ENCODE measurements around the gene TMC5. TPM values are rescaled to one million over a fixed set of nuclear protein-coding genes. Genes with fewer than 3 reads are reported as not detected.

TMC5 gene
- total and polyA plus RNA-seq, 2 of the 13 experiments (the other 11 are each of a cell fraction or from before 2014, with no cell fraction given), result 0.09 to 0.41 TPM

- TF ChIP-seq ZNF740 (CRISPR knock-in tag; IDR thresholded peaks at IDR 0.05), result no peak
- TF ChIP-seq SRF (IDR thresholded peaks at IDR 0.05; ENCODE audit: low read depth, low read length), result no peak
- no peak for TF ChIP-seq ZNF101 (CRISPR knock-in tag; IDR thresholded peaks at IDR 0.05; ENCODE audit: borderline replicate concordance, low read depth)
- TF ChIP-seq PRMT3 (CRISPR knock-in tag; IDR thresholded peaks at IDR 0.05; ENCODE audit: borderline replicate concordance, low read depth), result no peak
- TF ChIP-seq ZNF761 (CRISPR knock-in tag; conservative IDR thresholded peaks at IDR 0.05), result peak; percentile 65; the same call in 1 of the 2 replicates
- TF ChIP-seq ZNF275 (CRISPR knock-in tag; IDR thresholded peaks at IDR 0.05; ENCODE audit: borderline replicate concordance), result 0 out of 2 replicates have a peak, but pooled peaks have one; percentile 40
- TF ChIP-seq FOXO4 (CRISPR knock-in tag; conservative IDR thresholded peaks at IDR 0.05), result no peak
- TF ChIP-seq MTERF4 (CRISPR knock-in tag; IDR thresholded peaks at IDR 0.05), result peak; percentile 89
- peak; percentile 93 for TF ChIP-seq YY1 (IDR thresholded peaks at IDR 0.05; ENCODE audit: insufficient read depth, insufficient replicate concordance, low read depth, low read length)
- 0 out of 2 replicates have a peak, but pooled peaks have one; percentile 16 for TF ChIP-seq ZNF276 (CRISPR knock-in tag; IDR thresholded peaks at IDR 0.05; ENCODE audit: low read depth)
- no peak for TF ChIP-seq ZNF264 (CRISPR knock-in tag; IDR thresholded peaks at IDR 0.05)
- TF ChIP-seq ZNF749 (CRISPR knock-in tag; IDR thresholded peaks at IDR 0.05; ENCODE audit: borderline replicate concordance), result peak; percentile 10; the same call in 1 of the 2 replicates
- no peak for TF ChIP-seq SETDB1 (CRISPR knock-in tag; IDR thresholded peaks at IDR 0.05; ENCODE audit: borderline replicate concordance)
- no peak; the same call in none of the 2 replicates for TF ChIP-seq IRF2 (CRISPR knock-in tag; IDR thresholded peaks at IDR 0.05)
- no peak for TF ChIP-seq SOX13 (IDR thresholded peaks at IDR 0.05)
- TF ChIP-seq SOX13 (CRISPR knock-in tag; conservative IDR thresholded peaks at IDR 0.05 in 1 of 2, IDR thresholded peaks at IDR 0.05 in 1 of 2), result no peak; a peak in 1 of 4 replicates
- TF ChIP-seq KDM4B (CRISPR knock-in tag; IDR thresholded peaks at IDR 0.05), result peak; percentile 81
- TF ChIP-seq POGZ (CRISPR knock-in tag; IDR thresholded peaks at IDR 0.05), result peak; percentile 73; the same call in 1 of the 2 replicates
- no peak for TF ChIP-seq TFE3 (CRISPR knock-in tag; IDR thresholded peaks at IDR 0.05)
Observed at GRCh38 chr16:19521471-19522396, 104.1 kb downstream of the TMC5 start, which contains the start of gene GDE1 (continued).
